ENCODE results near the gene ZNF280D.

The ZNF280D gene

DNA sequence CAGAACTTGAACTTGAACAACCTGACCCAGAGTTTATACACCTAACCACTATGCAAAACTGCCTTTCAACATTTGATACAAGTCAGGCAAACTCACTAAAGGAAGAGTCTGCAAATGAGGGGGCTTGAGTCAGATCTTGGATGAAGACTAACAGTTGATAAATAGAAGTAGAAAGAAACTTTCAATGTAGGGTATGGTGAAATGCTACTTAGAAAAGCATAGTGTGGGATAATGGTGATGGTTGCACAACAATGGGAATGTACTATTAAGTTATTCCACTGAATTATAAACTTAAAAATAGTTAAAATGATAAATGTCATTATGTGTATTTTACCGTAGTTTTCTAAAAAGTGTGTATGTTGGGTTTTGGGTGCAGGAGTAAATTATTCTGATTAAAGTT, 19.7 kb upstream of the ZNF280D start:
- Histone ChIP-seq H3K4me1 (ENCODE audit: control insufficient read depth, insufficient read depth, low read length) (no peaks in the 10 kb centered on the region), H3K36me3 (ENCODE audit: control insufficient read depth, insufficient read depth, low read length) (no peaks in the 10 kb centered on the region), H3K27ac (ENCODE audit: insufficient read depth, low read depth, low read length, poor library complexity, severe bottlenecking) (no peak overlapping the region), H3K27me3 (ENCODE audit: control insufficient read depth, insufficient read depth, low read length, poor library complexity, severe bottlenecking) (no peaks in the 10 kb centered on the region), H3K4me3 (ENCODE audit: insufficient read depth, low read depth, low read length) (no peak overlapping the region), H3K9me3 (ENCODE audit: control insufficient read depth, low read length) (no peaks in the 10 kb centered on the region)
- 89 to 94% methylated on average over 1 of the region's 1 CpG for WGBS, 2 experiments

DNA sequence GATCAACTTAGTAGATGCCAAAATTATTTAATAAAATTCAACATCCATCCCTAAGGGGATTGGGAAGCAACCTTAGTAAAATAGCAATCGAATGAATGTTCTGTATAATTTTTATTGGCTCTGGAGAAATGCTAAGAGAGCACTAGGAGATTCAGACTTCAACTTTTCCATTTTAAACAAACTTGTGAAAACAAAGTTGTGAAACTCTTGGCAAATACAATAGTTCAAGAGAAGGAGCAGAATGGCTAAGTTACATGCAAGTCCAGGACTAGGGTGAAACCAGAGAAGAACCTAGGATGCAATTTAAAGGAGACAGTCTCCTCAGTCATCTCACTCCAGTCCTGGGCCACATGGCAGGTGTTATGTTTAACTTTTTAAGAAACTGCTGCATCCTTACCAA, 16.7 kb upstream of the ZNF280D start:
- no peaks in the 10 kb centered on the region for H3K36me3 ChIP-seq (ENCODE audit: control insufficient read depth, insufficient read depth, low read length)
- no peaks in the 10 kb centered on the region for H3K4me1 ChIP-seq (ENCODE audit: control insufficient read depth, insufficient read depth, low read length)
- no CpG with 5 or more reads among the region's 1 CpG for WGBS, 2 experiments
- no peaks in the 10 kb centered on the region for H3K27me3 ChIP-seq (ENCODE audit: control insufficient read depth, insufficient read depth, low read length, poor library complexity, severe bottlenecking)
- H3K27ac ChIP-seq (ENCODE audit: insufficient read depth, low read depth, low read length, poor library complexity, severe bottlenecking): no peak overlapping the region
- no peak overlapping the region for H3K4me3 ChIP-seq (ENCODE audit: insufficient read depth, low read depth, low read length)
- H3K9me3 ChIP-seq (ENCODE audit: control insufficient read depth, low read length): no peaks in the 10 kb centered on the region

DNA sequence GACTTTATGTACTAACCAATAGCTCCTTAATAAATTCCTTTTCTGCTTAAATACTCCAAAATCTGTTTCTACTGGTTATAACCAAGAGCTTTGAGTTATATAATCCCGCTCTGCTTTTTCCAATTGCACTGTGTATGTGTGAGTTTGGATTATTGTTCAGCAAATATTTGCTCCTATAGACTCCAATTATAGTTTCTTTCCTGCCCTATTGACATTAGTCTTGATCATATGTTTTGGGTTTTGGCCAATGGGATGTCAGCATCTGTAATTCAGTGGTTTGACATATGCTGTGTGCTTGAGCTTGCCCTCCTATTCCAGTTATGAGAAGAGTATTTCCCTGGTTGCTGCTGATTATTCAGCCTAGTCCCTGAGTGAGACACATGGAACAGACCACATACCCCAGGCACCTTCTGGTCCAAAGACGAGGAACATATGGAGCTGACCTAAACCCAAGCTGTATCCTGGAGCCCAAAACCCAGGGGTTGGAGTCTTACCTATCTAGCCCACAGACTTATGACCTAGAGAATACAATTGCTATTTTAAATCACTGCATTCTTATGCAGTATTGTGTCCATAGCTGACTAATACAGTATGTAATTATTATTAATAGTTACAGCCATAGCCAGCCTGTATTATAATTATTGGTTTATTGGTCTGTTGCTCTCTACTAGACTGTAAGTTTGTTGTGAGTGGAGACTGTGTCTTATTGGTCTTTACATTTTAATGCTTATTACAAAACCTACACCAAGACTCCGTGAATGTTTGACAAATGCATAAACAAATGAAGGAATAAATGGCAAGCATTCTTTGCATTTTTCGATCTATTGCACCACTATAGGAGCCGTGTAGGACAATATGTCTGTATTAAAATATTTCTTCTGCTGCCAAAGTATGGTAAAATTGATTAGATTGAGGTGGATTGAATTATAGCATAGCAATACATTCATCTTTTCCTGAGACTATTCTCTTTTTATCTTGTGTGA, 11.7 kb upstream of the ZNF280D start:
- Histone ChIP-seq H3K4me3 (ENCODE audit: insufficient read depth, low read depth, low read length) (no peak overlapping the region), H3K9me3 (ENCODE audit: control insufficient read depth, low read length) (no peaks in the 10 kb centered on the region), H3K27ac (ENCODE audit: insufficient read depth, low read depth, low read length, poor library complexity, severe bottlenecking) (no peak overlapping the region), H3K4me1 (ENCODE audit: control insufficient read depth, insufficient read depth, low read length) (no peaks in the 10 kb centered on the region), H3K27me3 (ENCODE audit: control insufficient read depth, insufficient read depth, low read length, poor library complexity, severe bottlenecking) (no peaks in the 10 kb centered on the region), H3K36me3 (ENCODE audit: control insufficient read depth, insufficient read depth, low read length) (no peaks in the 10 kb centered on the region)
- 91 to 93% methylated on average over 4 of the region's 5 CpGs for WGBS, 2 experiments

DNA sequence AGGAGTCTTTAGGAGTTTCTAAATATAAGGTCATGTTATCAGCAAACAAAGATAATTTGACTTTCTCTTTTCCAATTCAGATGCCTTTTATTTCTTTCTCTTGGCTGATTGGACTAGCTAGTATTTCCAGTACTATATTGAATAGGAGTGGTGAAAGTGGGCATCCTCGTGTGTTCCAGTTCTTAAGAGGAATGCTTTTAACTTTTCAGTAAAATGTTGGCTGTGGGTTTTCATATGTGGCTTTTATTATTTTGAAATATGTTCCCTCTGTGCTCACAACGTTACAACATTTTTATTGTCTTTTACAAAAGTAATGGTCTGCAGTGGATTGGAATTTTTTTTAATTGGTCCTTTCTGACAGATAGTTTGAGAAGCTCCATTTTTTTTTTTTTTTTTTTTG, 8.2 kb upstream of the ZNF280D start:
- H3K4me1 ChIP-seq (ENCODE audit: control insufficient read depth, insufficient read depth, low read length): no peaks in the 10 kb centered on the region
- no peaks in the 10 kb centered on the region for H3K9me3 ChIP-seq (ENCODE audit: control insufficient read depth, low read length)
- WGBS, 2 experiments: 67 to 94% methylated on average over 1 to 2 of the region's 2 CpGs
- H3K27me3 ChIP-seq (ENCODE audit: control insufficient read depth, insufficient read depth, low read length, poor library complexity, severe bottlenecking): no peaks in the 10 kb centered on the region
- H3K4me3 ChIP-seq (ENCODE audit: insufficient read depth, low read depth, low read length): no peak overlapping the region
- no peak overlapping the region for H3K27ac ChIP-seq (ENCODE audit: insufficient read depth, low read depth, low read length, poor library complexity, severe bottlenecking)
- H3K36me3 ChIP-seq (ENCODE audit: control insufficient read depth, insufficient read depth, low read length): no peaks in the 10 kb centered on the region

DNA sequence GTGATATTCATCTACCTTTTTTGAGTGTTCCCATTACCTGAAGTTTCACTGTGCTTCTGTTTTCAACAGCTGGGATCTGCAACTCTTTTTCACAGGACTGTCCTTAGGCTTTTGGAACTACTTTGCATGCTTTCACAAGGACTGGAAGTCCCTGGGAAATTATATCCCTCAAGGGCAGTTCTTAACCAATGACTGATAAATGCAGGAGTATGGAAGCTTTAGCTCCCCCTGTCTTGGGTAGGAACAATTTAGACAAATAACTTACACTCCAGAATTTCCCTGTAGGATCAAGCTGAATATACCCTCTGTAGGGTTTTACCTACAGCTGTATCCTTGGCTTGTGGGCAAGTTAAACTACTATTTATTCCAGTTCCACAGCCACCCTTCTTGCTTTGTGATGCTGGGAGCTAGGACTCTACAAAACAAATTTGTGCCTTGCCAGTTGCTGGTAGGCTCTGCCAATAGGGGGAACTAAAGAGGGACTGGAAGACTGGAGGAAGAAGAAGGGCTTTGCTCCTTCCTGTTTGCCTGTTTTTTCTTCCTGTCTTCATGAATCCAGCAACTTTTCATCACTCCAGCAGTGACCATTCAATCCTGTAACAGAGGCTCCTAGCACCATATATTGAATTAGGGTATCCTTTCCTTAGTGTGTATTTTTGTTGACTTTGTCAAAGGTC, 6.8 kb upstream of the ZNF280D start:
- H3K27ac ChIP-seq (ENCODE audit: insufficient read depth, low read depth, low read length, poor library complexity, severe bottlenecking): no peak overlapping the region
- H3K9me3 ChIP-seq (ENCODE audit: control insufficient read depth, low read length): no peaks in the 10 kb centered on the region
- H3K36me3 ChIP-seq (ENCODE audit: control insufficient read depth, insufficient read depth, low read length): no peaks in the 10 kb centered on the region
- H3K4me1 ChIP-seq (ENCODE audit: control insufficient read depth, insufficient read depth, low read length): no peaks in the 10 kb centered on the region
- no peak overlapping the region for H3K4me3 ChIP-seq (ENCODE audit: insufficient read depth, low read depth, low read length)
- H3K27me3 ChIP-seq (ENCODE audit: control insufficient read depth, insufficient read depth, low read length, poor library complexity, severe bottlenecking): no peaks in the 10 kb centered on the region

DNA sequence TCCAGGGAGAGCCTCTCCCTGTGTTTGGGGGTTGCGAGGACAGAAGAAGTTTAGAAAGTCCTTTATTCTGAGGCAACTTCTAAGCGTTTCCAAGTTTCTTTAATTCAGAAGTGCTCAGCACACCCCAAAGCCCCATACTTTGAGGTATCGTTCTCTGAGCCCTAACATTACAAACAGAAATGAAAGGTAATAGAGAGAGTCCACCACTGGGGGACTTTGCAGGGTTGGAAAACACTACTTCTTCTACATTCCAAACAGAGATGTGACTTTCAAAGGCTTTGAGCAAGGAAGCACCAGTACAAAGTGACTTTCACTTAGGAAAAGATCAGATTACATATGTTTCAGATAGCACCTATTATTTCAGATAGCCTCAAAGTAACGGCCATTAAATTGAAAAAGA, 6.2 kb upstream of the ZNF280D start:
- WGBS, 2 experiments: 80 to 89% methylated on average over 4 of the region's 4 CpGs
- no peaks in the 10 kb centered on the region for H3K36me3 ChIP-seq (ENCODE audit: control insufficient read depth, insufficient read depth, low read length)
- no peaks in the 10 kb centered on the region for H3K4me1 ChIP-seq (ENCODE audit: control insufficient read depth, insufficient read depth, low read length)

DNA sequence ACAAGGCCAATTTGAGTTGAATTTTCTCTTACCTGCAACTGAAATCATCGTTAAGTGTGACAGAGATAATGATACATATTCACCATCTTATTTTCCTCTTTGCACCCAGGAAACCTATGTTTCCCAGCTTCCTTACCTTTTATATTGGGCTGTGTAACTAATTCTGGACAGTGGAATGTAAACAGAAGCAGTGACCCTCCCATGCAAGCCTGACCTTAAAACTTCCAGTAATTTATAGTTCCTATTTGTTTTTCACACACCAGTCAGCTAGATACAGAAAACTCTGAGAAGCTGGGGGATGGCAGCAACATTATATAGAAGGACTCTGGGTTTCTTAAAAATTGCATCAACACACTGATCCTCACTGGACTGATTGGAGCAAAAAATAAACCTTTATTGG, 4.5 kb upstream of the ZNF280D start:
- Histone ChIP-seq H3K27me3 (ENCODE audit: control insufficient read depth, insufficient read depth, low read length, poor library complexity, severe bottlenecking) (no peaks in the 10 kb centered on the region), H3K4me3 (ENCODE audit: insufficient read depth, low read depth, low read length) (no peak overlapping the region), H3K9me3 (ENCODE audit: control insufficient read depth, low read length) (no peaks in the 10 kb centered on the region), H3K27ac (ENCODE audit: insufficient read depth, low read depth, low read length, poor library complexity, severe bottlenecking) (no peak overlapping the region), H3K4me1 (ENCODE audit: control insufficient read depth, insufficient read depth, low read length) (no peaks in the 10 kb centered on the region), H3K36me3 (ENCODE audit: control insufficient read depth, insufficient read depth, low read length) (no peaks in the 10 kb centered on the region)
- 71 to 92% methylated on average over 1 of the region's 1 CpG for WGBS, 2 experiments

More for the DNA sequence above, 6.2 kb upstream of the ZNF280D start:
- Histone ChIP-seq H3K27me3 (ENCODE audit: control insufficient read depth, insufficient read depth, low read length, poor library complexity, severe bottlenecking) (no peaks in the 10 kb centered on the region), H3K9me3 (ENCODE audit: control insufficient read depth, low read length) (no peaks in the 10 kb centered on the region), H3K27ac (ENCODE audit: insufficient read depth, low read depth, low read length, poor library complexity, severe bottlenecking) (no peak overlapping the region), H3K4me3 (ENCODE audit: insufficient read depth, low read depth, low read length) (no peak overlapping the region)

DNA sequence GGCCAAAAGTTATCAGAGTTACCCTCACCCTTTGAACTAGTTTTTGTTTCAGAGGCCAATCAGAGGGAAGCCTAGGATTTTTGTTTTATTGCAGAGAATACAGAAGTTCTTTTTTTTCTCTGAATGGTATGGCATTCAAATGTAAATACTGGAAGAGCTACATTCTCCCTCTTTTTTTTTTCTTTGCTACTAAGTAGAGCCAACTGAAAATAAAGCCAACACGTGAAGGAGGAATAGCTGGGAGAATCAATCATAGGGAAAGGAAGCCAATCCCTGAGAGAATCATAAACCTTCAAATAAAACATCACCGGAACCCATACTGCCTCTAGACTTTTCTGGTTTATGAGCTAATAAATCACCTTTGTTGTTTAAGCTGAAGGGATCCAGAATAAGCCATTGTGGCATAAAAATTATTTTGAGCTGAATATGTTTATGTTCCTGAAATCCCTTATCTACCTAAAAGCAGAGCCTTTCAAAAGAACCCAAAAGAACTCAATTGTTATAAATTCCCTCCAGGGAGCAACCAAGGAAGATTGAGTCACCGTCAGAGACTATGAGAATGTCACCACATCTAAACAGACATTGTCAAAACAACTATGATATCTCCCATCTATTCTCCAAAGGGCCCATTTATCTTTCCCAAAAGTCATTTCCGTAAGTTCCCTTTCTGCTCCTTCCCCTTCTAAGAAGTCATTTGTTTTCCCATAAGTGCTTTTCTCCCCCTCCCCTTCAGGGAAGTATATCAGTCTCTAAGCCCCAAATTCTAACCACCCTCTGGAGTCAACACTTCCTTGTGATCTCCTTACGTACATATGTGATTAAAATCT, 3.8 kb upstream of the ZNF280D start:
- H3K36me3 ChIP-seq (ENCODE audit: control insufficient read depth, insufficient read depth, low read length): no peaks in the 10 kb centered on the region
- peaks cover 3% of the 10 kb centered on the region for H3K4me1 ChIP-seq (ENCODE audit: control insufficient read depth, insufficient read depth, low read length)
- H3K9me3 ChIP-seq (ENCODE audit: control insufficient read depth, low read length): no peaks in the 10 kb centered on the region
- no peak overlapping the region for H3K27ac ChIP-seq (ENCODE audit: insufficient read depth, low read depth, low read length, poor library complexity, severe bottlenecking)
- no peak overlapping the region for H3K4me3 ChIP-seq (ENCODE audit: insufficient read depth, low read depth, low read length)
- WGBS, 2 experiments: 77 to 89% methylated on average over 4 to 5 of the region's 5 CpGs
- H3K27me3 ChIP-seq (ENCODE audit: control insufficient read depth, insufficient read depth, low read length, poor library complexity, severe bottlenecking): no peaks in the 10 kb centered on the region

DNA sequence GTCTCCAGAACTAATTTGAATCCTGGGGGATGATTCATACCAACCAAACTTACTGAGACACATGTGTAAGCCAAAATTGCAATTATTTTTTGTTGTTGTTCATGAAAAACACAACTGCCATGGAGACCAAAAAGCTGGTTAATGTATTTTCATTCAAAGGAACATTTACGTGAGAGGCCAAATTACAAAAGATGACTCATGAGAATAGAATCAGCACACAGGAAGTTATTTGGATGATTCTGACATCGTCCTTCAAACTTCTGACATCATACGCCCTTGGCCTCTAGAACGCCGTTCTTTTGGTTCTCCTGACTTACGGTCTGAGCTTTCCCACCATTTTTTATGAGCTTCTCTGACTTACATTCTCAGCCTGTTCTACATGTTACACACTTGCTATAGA, 3.0 kb upstream of the ZNF280D start:
- Histone ChIP-seq H3K27ac (ENCODE audit: insufficient read depth, low read depth, low read length, poor library complexity, severe bottlenecking) (no peak overlapping the region), H3K4me3 (ENCODE audit: insufficient read depth, low read depth, low read length) (no peak overlapping the region), H3K9me3 (ENCODE audit: control insufficient read depth, low read length) (no peaks in the 10 kb centered on the region), H3K4me1 (ENCODE audit: control insufficient read depth, insufficient read depth, low read length) (peaks cover 7% of the 10 kb centered on the region), H3K27me3 (ENCODE audit: control insufficient read depth, insufficient read depth, low read length, poor library complexity, severe bottlenecking) (no peaks in the 10 kb centered on the region), H3K36me3 (ENCODE audit: control insufficient read depth, insufficient read depth, low read length) (no peaks in the 10 kb centered on the region)
- WGBS, 2 experiments: 94 to 95% methylated on average over 6 of the region's 6 CpGs

DNA sequence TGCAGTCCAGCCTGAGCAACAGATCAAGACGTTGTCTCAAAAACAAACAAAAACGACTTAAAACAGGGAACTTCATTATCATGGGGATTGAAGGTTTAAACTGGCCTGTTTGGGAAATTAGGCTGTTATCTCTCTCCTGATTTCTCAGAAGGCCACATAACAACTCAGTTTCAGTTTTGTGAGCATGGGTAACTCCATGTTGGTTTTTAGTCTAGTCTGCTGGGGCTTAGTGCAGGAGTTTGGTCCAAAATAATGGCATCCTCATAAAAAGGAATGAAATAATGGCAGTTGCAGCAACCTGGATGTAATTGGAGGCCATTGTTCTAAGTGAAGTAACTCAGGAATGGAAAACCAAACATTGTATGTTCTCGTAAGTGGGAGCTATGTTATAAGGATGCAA, 2.3 kb upstream of the ZNF280D start:
- no peak overlapping the region for H3K27ac ChIP-seq (ENCODE audit: insufficient read depth, low read depth, low read length, poor library complexity, severe bottlenecking)
- H3K36me3 ChIP-seq (ENCODE audit: control insufficient read depth, insufficient read depth, low read length): no peaks in the 10 kb centered on the region
- WGBS, 2 experiments: 58 to 94% methylated on average over 2 to 3 of the region's 3 CpGs
- H3K4me1 ChIP-seq (ENCODE audit: control insufficient read depth, insufficient read depth, low read length): peaks cover 7% of the 10 kb centered on the region
- H3K9me3 ChIP-seq (ENCODE audit: control insufficient read depth, low read length): no peaks in the 10 kb centered on the region
- H3K27me3 ChIP-seq (ENCODE audit: control insufficient read depth, insufficient read depth, low read length, poor library complexity, severe bottlenecking): no peaks in the 10 kb centered on the region
- no peak overlapping the region for H3K4me3 ChIP-seq (ENCODE audit: insufficient read depth, low read depth, low read length)
